HL-60 (cell line): ENCODE results near the gene AASDHPPT.

Source experiments
- CTCF ChIP-seq: IDR thresholded peaks from one replicate; pipeline ENCODE4 v1.5.1; 2011; ENCODE audit warnings: low read length, control low read depth, inconsistent platforms; ENCODE audit not compliant: insufficient read depth
- GABPA ChIP-seq: IDR thresholded peaks from 2 replicates; pipeline ENCODE4 v1.6.1; 2012; ENCODE audit warnings: low read depth
- POLR2AphosphoS5 ChIP-seq: IDR thresholded peaks from 2 replicates; pipeline ENCODE4 v1.6.1; 2012; ENCODE audit warnings: low read depth
- REST ChIP-seq: IDR thresholded peaks from 2 replicates; pipeline ENCODE4 v1.6.1; 2012; ENCODE audit warnings: low read depth; ENCODE audit not compliant: insufficient replicate concordance

GRCh38 chr11:106132582-106133354 lies 55.3 kb downstream of the AASDHPPT start:
- TF ChIP-seq CTCF (no peak), GABPA (no peak), REST (no peak), POLR2AphosphoS5 (no peak)
